GM18873 (cell line): ENCODE data around the gene TMEM178B.

Experiments
- ATAC-seq: cut with Tn5 transposase; IDR thresholded peaks from one replicate; pipeline ENCODE4 v1.9.1; 2021; ENCODE audit warnings: mild to moderate bottlenecking, moderate library complexity, moderate number of reproducible peaks; ENCODE audit not compliant: unreplicated experiment, low FRiP score

Gene TMEM178B

DNA sequence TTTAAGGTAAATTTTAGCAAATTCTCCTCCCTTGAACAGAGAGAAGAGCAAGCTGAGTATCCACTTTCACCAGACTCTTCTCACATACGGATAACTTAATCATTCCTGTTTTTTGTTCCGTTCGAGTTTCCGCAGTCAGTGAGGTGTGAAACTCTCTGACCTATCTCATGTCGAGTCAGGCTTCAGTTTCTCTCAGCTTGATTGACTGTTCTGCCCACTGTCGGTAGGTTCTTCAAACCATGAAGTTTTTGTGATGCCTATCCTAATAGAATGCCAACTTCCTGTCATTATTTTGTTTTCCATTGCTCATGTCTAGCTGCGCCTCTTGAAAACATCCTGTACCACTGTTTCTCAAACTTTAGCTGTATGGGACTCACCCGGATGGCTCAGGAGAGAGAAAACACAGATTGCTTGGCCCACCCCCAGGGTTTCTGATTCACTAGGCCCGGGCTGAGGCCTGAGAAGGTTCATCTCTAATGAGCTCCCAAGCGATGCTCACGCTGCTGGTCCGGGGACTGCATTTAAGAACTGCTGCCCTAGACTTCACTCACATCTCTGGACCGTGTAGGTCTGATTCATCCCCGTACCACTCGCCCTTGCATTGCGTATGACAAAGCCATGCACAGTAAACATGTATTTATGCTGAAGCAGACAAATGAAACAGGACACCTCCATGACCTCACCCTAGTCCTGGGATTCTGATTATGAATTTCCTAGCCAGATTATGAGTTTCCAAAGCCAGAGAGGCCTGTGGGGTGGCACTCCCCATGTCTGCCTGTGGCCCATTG is 269.0 kb downstream of the TMEM178B start:
- ATAC-seq, result no peak

DNA sequence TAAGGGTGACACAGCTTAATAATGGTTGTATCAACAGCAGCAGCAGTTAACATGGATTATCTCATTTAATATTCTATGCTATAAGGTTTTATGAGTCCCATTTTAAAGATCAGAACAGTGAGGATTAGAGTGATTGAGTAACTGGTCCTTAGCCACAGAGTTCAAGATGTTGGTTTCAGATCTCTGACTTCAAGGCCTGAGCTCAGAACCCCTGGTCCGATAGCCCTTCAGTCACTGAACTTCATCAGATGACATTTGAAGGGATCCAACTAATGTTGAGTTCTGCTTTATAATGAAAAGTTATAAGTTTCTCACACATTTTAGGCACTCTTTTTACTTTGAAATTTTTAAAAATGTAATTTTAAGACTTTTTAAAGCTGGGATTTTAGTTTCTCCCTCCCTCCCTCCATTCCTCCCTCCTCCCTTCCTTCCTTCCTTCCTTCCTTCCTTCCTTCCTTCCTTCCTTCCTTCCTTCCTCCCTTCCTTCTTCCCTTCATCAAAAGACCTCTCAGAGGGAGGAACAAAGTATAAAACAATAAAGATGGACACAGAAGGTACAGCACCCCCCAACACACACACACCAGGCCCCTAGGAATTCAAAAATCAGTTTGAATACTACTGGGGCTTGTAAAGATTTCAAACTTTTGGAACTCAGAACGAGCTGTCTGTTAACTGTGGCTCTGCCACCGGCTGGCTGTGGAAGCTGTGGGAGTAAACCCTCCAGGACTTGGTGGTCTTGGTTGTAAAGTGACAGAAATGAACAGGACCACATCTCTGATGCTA is 270.5 kb downstream of the TMEM178B start:
- no peak for ATAC-seq

GRCh38 chr7:141348728-141349127 is 274.9 kb downstream of the TMEM178B start:
- no peak for ATAC-seq

GRCh38 chr7:141349338-141349737 is 275.5 kb downstream of the TMEM178B start:
- ATAC-seq, result no peak

DNA sequence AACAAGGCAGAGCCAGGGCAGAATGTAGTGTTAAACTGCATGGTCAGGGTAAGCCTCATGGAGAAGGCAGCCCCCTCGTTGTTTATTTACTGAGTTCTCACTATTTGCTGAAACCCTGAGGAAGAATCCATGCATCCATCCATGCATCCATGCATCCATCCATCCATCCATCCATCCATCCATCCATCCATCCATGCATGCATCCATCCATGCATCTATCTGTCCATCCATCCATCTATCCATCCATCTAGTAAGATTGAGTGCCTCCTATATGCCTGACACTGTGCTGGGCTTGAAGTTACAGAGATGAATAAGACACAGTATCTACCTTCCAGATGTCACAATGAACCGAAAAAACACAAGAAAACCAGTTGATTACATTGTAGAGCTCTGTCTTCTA is 275.9 kb downstream of the TMEM178B start:
- ATAC-seq, result no peak

- no peak for ATAC-seq
Measured at GRCh38 chr7:141351175-141351574, 277.3 kb downstream of the TMEM178B start.

DNA sequence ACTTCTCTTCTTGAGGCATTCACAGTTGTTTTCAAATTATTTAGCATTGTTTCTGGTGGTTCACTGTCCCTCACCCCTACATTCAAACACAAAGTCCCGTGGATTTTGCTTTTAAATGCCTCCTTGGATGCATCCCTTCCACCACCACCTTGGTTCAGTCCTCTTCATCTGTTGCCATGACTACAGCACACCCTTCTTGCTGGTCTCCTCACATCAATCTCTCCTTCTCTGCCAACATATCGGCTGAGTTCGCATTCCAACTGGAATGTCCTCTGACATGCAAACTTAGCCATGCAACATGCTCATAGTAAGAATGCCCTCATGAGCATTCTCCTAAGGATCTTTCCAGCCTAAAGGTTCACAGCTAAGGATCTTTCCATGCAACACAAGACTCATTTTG is 279.1 kb downstream of the TMEM178B start:
- no peak for ATAC-seq

DNA sequence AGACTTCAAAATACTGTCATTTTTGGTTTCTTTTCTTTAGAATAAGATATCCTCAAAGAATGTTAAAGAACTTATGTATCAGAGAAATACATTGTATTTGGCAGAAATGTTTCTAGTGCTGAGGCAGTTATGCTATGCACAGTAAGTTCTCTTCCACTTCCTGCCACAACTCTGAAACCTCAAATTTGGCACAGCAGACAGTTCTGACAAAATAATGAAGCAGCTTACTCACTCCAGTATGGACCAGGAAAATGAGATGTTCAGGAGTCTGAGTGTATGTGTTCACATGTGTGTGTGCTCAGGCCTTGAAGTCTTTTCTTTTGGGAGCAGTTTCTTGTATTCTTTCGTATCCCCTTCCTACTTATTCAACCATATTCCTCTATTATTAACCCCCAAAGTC is 280.4 kb downstream of the TMEM178B start:
- no peak for ATAC-seq

GRCh38 chr7:141355032-141355431 is 281.2 kb downstream of the TMEM178B start:
- no peak for ATAC-seq

GRCh38 chr7:141356161-141356560 is 282.3 kb downstream of the TMEM178B start:
- no peak for ATAC-seq

DNA sequence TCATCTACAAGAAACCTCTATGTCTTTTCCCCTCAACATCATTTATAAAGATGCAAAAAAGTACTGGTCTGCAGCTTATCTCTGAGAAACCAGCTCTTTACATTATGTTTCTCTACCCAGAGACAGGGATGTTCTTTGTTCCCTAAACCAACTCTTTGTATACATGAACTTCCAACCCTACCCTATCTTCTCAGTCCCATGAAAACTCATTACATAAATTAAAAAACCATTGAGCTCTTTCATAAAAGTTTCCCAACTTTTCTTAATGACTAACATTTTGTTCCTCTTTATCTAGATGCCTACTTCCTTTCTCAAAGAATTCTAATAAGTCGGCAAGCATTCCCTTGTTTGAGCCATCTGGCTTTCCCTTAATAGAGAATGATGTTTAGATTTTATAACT is 284.5 kb downstream of the TMEM178B start:
- no peak for ATAC-seq

- ATAC-seq, result no peak
Measured at GRCh38 chr7:141359262-141359661, 285.4 kb downstream of the TMEM178B start.

GRCh38 chr7:141359740-141360415 is 286.0 kb downstream of the TMEM178B start:
- ATAC-seq, result no peak

DNA sequence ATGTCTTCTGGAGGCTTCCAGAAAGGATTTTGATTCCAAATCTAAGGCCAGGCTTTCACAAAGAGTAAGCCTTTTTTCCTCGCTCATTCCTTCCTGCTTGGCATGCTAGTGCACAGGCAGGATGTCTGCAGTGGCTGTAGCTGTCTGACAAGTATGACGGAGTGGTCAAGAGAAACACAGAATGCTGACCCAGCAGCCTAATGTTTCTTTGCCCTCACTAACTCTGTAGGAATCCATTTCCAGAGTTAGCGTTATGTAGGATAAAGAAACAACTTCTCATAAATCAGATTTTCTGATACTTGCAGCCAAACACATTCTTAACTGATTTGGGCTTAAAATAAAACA is 286.5 kb downstream of the TMEM178B start:
- no peak for ATAC-seq

GRCh38 chr7:141360803-141361202 is 286.9 kb downstream of the TMEM178B start:
- no peak for ATAC-seq

DNA sequence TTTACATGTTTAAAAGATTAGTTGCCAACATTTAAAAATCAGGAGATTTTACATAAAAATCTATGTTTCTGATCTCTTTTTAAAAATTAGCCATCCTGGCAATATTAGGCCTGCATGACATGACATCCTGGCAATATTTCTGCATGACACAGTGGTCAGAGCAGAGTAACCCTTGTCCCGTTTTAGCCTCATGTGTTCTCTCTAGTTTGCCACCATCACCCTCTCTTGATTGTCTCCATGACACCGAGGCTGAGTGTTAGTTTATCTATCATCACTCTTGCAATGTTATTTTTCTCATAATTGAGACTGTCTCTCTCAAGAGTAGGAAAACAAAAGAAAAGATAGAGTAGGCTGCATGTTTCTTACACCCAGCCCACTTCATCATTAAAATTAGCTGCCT is 287.6 kb downstream of the TMEM178B start:
- ATAC-seq, result no peak

DNA sequence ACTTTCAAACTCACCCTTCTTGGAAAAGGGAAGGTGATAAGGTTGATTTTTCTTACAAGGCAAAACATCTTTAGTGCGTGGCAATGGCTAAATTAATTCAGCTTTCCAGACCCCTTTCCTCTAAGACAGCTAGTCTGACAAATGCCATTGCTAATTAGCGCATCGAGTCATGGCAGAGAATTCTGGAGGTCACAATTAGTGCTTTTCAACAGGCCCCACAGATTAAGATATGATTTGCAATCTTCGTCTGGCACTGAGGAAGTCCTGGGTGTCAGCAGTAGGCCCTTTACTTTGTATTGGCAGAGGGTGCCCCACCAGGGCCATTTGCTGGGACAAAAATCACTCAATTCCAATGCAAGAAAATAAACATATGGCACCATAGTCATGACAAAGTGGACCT is 288.1 kb downstream of the TMEM178B start:
- no peak for ATAC-seq

DNA sequence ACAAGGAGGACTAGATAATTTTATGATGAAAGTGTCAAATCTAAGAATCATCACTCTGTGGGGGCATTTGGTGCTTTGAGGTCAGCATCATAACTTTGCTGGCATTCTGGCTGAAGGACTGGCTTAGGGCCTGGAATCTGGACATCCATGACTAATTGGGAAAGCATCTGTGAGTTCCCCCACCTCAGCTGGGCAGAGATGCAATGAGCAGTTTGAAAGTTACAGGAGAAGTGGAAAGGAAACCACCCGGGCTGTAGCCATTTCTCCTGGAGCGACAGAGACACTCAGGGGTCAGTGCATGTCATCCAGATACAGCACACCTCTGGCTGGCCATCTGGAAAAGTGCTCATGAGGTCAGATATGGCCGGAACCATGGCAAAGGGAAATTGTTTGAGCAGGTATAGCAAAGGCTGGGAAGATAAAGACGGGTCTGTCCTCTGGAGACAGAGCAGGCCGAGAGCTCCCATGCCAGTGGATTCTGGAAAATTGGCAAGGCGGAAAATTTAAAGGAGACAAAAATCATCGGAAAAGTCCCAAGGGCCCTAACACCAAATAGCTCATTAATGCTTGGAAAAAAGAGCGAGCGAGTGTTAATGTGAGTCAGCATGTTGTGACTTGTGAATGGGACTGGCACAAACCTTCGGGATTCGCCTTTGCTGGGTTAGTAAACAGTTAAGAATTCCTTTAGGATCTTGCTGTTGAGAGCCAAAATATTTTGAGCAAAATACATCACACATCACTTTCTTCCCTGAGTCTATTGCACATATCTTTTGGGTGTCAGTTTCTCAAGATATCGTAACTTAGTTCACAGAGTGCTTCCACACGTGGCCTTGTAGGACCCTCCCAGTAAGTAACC is 288.9 kb downstream of the TMEM178B start:
- ATAC-seq, result no peak

DNA sequence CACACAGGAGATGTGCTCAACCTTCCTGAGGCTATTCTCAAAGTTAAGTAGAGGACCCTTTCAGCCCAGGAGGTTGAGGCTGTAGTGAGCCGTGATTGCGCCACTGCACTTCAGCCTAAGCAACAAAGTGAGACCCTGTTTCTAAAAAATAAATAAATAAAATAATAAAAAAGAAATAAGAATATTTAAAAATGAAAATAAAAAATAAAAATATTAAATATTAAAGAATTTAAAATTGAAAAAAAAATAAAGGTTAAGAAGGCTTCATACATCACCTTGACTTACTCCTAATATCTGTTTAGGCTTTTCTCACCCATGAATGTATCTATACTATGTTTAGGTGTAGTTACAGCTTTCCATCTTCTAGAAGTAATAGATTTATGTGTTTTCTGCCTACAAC is 289.9 kb downstream of the TMEM178B start:
- ATAC-seq, result no peak

DNA sequence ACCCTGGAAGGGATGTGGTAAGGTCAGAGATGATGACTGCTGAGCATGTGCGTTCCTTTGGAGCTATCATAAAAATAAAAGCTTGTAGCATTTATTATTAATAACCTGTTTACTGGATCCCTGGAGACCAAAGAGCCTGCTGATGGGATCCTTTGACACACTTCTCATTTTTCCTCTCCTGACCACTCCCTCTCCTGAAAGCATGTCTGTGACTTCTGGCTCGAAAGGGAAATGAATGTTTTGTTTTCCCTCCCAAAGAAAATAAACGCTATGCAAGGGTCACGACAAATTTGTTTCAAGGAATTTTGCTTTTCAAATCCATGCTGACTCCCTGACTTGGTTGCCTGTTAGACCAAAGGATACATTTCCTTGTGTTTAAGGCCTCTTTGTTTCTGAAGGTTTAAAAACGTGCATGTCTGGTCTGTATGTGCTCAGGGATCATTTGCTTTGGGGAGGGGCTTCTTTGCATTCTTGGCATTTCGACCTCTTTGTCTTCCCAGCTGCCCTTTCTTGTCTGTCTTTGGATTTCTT is 292.3 kb downstream of the TMEM178B start:
- no peak for ATAC-seq
